GM10266 (cell line): Measurements from ENCODE around the gene FAM187B.

ENCODE experiments used
- DNase-seq: peaks from one replicate; pipeline ENCODE4 v3.0.0; 2012; ENCODE audit errors: extremely low spot score
- TF ChIP-seq, protein P1 (sequence below): IDR thresholded peaks from 2 replicates; pipeline ENCODE4 v1.5.1; 2012; ENCODE audit warnings: mild to moderate bottlenecking, low read depth; ENCODE audit not compliant: control insufficient read depth, insufficient read depth; ENCODE audit errors: missing control alignments

Gene FAM187B

GRCh38 chr19:35176181-35176570 lies 52.4 kb downstream of the FAM187B start:
- DNase-seq: no peak
- TF ChIP-seq, protein P1, sequence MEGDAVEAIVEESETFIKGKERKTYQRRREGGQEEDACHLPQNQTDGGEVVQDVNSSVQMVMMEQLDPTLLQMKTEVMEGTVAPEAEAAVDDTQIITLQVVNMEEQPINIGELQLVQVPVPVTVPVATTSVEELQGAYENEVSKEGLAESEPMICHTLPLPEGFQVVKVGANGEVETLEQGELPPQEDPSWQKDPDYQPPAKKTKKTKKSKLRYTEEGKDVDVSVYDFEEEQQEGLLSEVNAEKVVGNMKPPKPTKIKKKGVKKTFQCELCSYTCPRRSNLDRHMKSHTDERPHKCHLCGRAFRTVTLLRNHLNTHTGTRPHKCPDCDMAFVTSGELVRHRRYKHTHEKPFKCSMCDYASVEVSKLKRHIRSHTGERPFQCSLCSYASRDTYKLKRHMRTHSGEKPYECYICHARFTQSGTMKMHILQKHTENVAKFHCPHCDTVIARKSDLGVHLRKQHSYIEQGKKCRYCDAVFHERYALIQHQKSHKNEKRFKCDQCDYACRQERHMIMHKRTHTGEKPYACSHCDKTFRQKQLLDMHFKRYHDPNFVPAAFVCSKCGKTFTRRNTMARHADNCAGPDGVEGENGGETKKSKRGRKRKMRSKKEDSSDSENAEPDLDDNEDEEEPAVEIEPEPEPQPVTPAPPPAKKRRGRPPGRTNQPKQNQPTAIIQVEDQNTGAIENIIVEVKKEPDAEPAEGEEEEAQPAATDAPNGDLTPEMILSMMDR: no peak
